ENCODE measurements around the gene THADA. TPM values are rescaled to one million over a fixed set of nuclear protein-coding genes. Genes with fewer than 3 reads are reported as not detected.

THADA gene
- polyA plus RNA-seq, 3 donors = 7.3 to 11.2 (median 9.7) TPM

GRCh38 chr2:43278564-43279220 lies 317.1 kb downstream of the THADA start:
- Mint-ChIP-seq H3K27me3 (ENCODE audit: low read depth in 3 of 3) (peaks cover 0 to 3% (median 0%) of the 10 kb centered on the region in 3 donors), H3K4me1 (peaks cover 30% of the 10 kb centered on the region), H3K9me3 (peaks cover 2 to 10% (median 4%) of the 10 kb centered on the region in 7 donors), H3K4me3 (no peak overlapping the region), H3K36me3 (peaks cover 64 to 65% of the 10 kb centered on the region in 2 donors), H3K27ac (peak overlapping the region in 4 of 7 donors; percentile 12 to 61 (median 38))
- Histone ChIP-seq H3K36me3 (replicated peaks in 1 of 2; ENCODE audit: control insufficient read depth in 1 of 2, insufficient read depth in 2 of 2, low read length in 2 of 2) (peaks cover 9 to 35% of the 10 kb centered on the region in 2 donors), H3K79me2 (ENCODE audit: insufficient read depth, low read length) (no peaks in the 10 kb centered on the region), H4K20me1 (ENCODE audit: insufficient read depth, low read length) (no peaks in the 10 kb centered on the region), H3K4me1 (ENCODE audit: control insufficient read depth in 1 of 2, insufficient read depth in 2 of 2, low read length in 2 of 2) (peaks cover 12 to 14% of the 10 kb centered on the region in 2 donors), H3K27ac (ENCODE audit: low read depth in 1 of 2, low read length in 2 of 2) (no peak overlapping the region), H2AFZ (ENCODE audit: insufficient read depth, low read depth, low read length, poor library complexity, severe bottlenecking) (no peak overlapping the region), H3K27me3 (ENCODE audit: control insufficient read depth in 2 of 2, insufficient read depth in 2 of 2, low read length in 2 of 2) (no peaks in the 10 kb centered on the region), H3K9me3 (replicated peaks in 1 of 2; ENCODE audit: control insufficient read depth in 1 of 2, insufficient read depth in 1 of 2, low read length in 2 of 2) (peaks cover under 1% of the 10 kb centered on the region in 2 donors), H3K4me2 (replicated peaks; ENCODE audit: extremely low read depth, low read length, poor library complexity, severe bottlenecking) (no peak overlapping the region), H3K9ac (ENCODE audit: insufficient read depth, low read length, poor library complexity, severe bottlenecking) (no peak overlapping the region), H3K4me3 (replicated peaks in 1 of 3; ENCODE audit: low read depth in 2 of 3, low read length in 3 of 3) (no peak overlapping the region)
- no peak for DNase-seq
- TF ChIP-seq CTCF (IDR thresholded peaks at IDR 0.05) = no peak
- intact Hi-C loops (cut with micrococcal nuclease) = no loop called here
- WGBS (ENCODE audit: insufficient coverage) = 98% methylated on average over 6 of the region's 10 CpGs

- peaks cover 54 to 59% of the 10 kb centered on the region in 2 donors for H3K36me3 Mint-ChIP-seq
- H3K79me2 ChIP-seq (ENCODE audit: insufficient read depth, low read length) = no peaks in the 10 kb centered on the region
- no peak overlapping the region for H2AFZ ChIP-seq (ENCODE audit: insufficient read depth, low read depth, low read length, poor library complexity, severe bottlenecking)
- no peaks in the 10 kb centered on the region for H3K9me3 ChIP-seq (replicated peaks in 1 of 2; ENCODE audit: control insufficient read depth in 1 of 2, insufficient read depth in 1 of 2, low read length in 2 of 2)
- peak overlapping the region; percentile 8 to 91 (median 77) for H3K27ac Mint-ChIP-seq
- no peaks in the 10 kb centered on the region for H4K20me1 ChIP-seq (ENCODE audit: insufficient read depth, low read length)
- no peak overlapping the region for H3K9ac ChIP-seq (ENCODE audit: insufficient read depth, low read length, poor library complexity, severe bottlenecking)
- peaks cover 12 to 14% of the 10 kb centered on the region in 2 donors for H3K4me1 ChIP-seq (ENCODE audit: control insufficient read depth in 1 of 2, insufficient read depth in 2 of 2, low read length in 2 of 2)
- no peaks in the 10 kb centered on the region for H3K27me3 ChIP-seq (ENCODE audit: control insufficient read depth in 2 of 2, insufficient read depth in 2 of 2, low read length in 2 of 2)
- H3K27me3 Mint-ChIP-seq (ENCODE audit: low read depth in 3 of 3) = peaks cover 0 to 3% (median 0%) of the 10 kb centered on the region in 3 donors
- H3K9me3 Mint-ChIP-seq = peaks cover 0 to 2% (median 0%) of the 10 kb centered on the region in 7 donors
- WGBS (ENCODE audit: insufficient coverage) = 40% methylated on average over 3 of the region's 3 CpGs
- no peak overlapping the region for H3K4me2 ChIP-seq (replicated peaks; ENCODE audit: extremely low read depth, low read length, poor library complexity, severe bottlenecking)
- H3K27ac ChIP-seq (ENCODE audit: low read depth in 1 of 2, low read length in 2 of 2) = no peak overlapping the region
- peaks cover 30% of the 10 kb centered on the region for H3K4me1 Mint-ChIP-seq
- H3K4me3 ChIP-seq (replicated peaks in 1 of 3; ENCODE audit: low read depth in 2 of 3, low read length in 3 of 3) = no peak overlapping the region
- DNase-seq = peak in 2 of 3 donors; percentile 22 to 43
- peak overlapping the region in 1 of 2 donors; percentile 3 for H3K4me3 Mint-ChIP-seq
- TF ChIP-seq CTCF (IDR thresholded peaks at IDR 0.05) = no peak
- intact Hi-C loops (cut with micrococcal nuclease) = no loop called here
- peaks cover 9 to 28% of the 10 kb centered on the region in 2 donors for H3K36me3 ChIP-seq (replicated peaks in 1 of 2; ENCODE audit: control insufficient read depth in 1 of 2, insufficient read depth in 2 of 2, low read length in 2 of 2)
Observed at GRCh38 chr2:43276962-43277391, 318.9 kb downstream of the THADA start.

Data from CD14-positive monocyte (primary cell).